Mesendoderm (in vitro differentiated cells): ENCODE results near the gene SETD3.

Experiments
- DNase-seq: peaks from one replicate; pipeline ENCODE4 v3.0.0; 2013
- H2AK5ac ChIP-seq: 2 replicates; pipeline ENCODE4 v1.6.1; 2013; ENCODE audit warnings: low read length, inconsistent platforms
- H2BK120ac ChIP-seq: 2 replicates; pipeline ENCODE4 v1.6.1; 2013; ENCODE audit warnings: low read depth, mild to moderate bottlenecking, low read length, moderate library complexity, mixed read lengths
- H2BK15ac ChIP-seq: replicated peaks from 2 replicates; pipeline ENCODE4 v1.6.1; 2013; ENCODE audit warnings: low read depth, mild to moderate bottlenecking, moderate library complexity
- H2BK5ac ChIP-seq: 2 replicates; pipeline ENCODE4 v1.6.1; 2013; ENCODE audit warnings: low read length, inconsistent platforms
- H3K18ac ChIP-seq: 2 replicates; pipeline ENCODE4 v1.6.1; 2013; ENCODE audit warnings: mild to moderate bottlenecking, low read length, mixed read lengths
- H3K23ac ChIP-seq: one replicate; pipeline ENCODE4 v1.6.1; 2013; ENCODE audit warnings: low read length
- H3K27ac ChIP-seq: 2 replicates; pipeline ENCODE4 v1.5.1; 2013; ENCODE audit warnings: low read depth, mild to moderate bottlenecking, inconsistent platforms, low read length, moderate library complexity
- H3K27me3 ChIP-seq: 2 replicates; pipeline ENCODE4 v1.6.1; 2013; ENCODE audit warnings: low read length, control low read depth, mild to moderate bottlenecking, inconsistent platforms; ENCODE audit not compliant: insufficient read depth, poor library complexity
- H3K36me3 ChIP-seq: 2 replicates; pipeline ENCODE4 v1.6.1; 2013; ENCODE audit warnings: low read length, inconsistent platforms; ENCODE audit not compliant: control insufficient read depth, insufficient read depth
- H3K4ac ChIP-seq: one replicate; pipeline ENCODE4 v1.6.1; 2013; ENCODE audit warnings: low read depth, mild to moderate bottlenecking, low read length, moderate library complexity
- H3K4me1 ChIP-seq: 2 replicates; pipeline ENCODE4 v1.6.1; 2013; ENCODE audit warnings: low read depth, low read length, inconsistent platforms; ENCODE audit not compliant: control insufficient read depth
- H3K4me2 ChIP-seq: 2 replicates; pipeline ENCODE4 v1.6.1; 2013; ENCODE audit warnings: low read length
- H3K4me3 ChIP-seq: 2 replicates; pipeline ENCODE4 v1.5.1; 2013; ENCODE audit warnings: mild to moderate bottlenecking, low read length
- H3K56ac ChIP-seq: one replicate; pipeline ENCODE4 v1.6.1; 2013; ENCODE audit warnings: low read length
- H3K79me1 ChIP-seq: 2 replicates; pipeline ENCODE4 v1.6.1; 2013; ENCODE audit warnings: low read length, inconsistent platforms
- H3K79me2 ChIP-seq: 2 replicates; pipeline ENCODE4 v1.6.1; 2013; ENCODE audit warnings: mild to moderate bottlenecking, low read length; ENCODE audit not compliant: control insufficient read depth, insufficient read depth
- H3K9ac ChIP-seq: 2 replicates; pipeline ENCODE4 v1.6.1; 2013; ENCODE audit warnings: low read length, inconsistent platforms
- H4K5ac ChIP-seq: one replicate; pipeline ENCODE4 v1.6.1; 2013; ENCODE audit warnings: low read length
- H4K8ac ChIP-seq: one replicate; pipeline ENCODE4 v1.6.1; 2013; ENCODE audit warnings: low read depth, mild to moderate bottlenecking, control low read depth, low read length, moderate library complexity
- WGBS: extraction: QIAGEN DNeasy Blood & Tissue Kit; methylation state at CpG from one replicate; pipeline ENCODE4 v1.1.7; 2013; ENCODE audit warnings: low lambda C conversion rate, missing lambda C conversion rate; ENCODE audit not compliant: insufficient coverage; ENCODE audit errors: extremely low coverage; 5-methylcytosine and 5-hydroxymethylcytosine counted together

Gene SETD3

GRCh38 chr14:99518441-99519346 is 38.0 kb upstream of the SETD3 start:
- WGBS, result no CpG with 5 or more reads among the region's 21 CpGs
- no peak overlapping the region for H3K9ac ChIP-seq
- H3K23ac ChIP-seq, result no peak overlapping the region
- H3K56ac ChIP-seq, result no peak overlapping the region
- no peak overlapping the region for H3K27ac ChIP-seq
- H3K27me3 ChIP-seq, result no peaks in the 10 kb centered on the region
- peak; percentile 63 for DNase-seq
- H2BK120ac ChIP-seq, result no peak overlapping the region
- H2BK15ac ChIP-seq, result no peak overlapping the region
- no peak overlapping the region for H4K8ac ChIP-seq
- no peak overlapping the region for H2AK5ac ChIP-seq
- H3K4me3 ChIP-seq, result no peak overlapping the region
- no peaks in the 10 kb centered on the region for H3K79me1 ChIP-seq
- no peak overlapping the region for H3K18ac ChIP-seq
- H2BK5ac ChIP-seq, result no peak overlapping the region
- H4K5ac ChIP-seq, result no peak overlapping the region
- no peak overlapping the region for H3K4ac ChIP-seq
- H3K36me3 ChIP-seq, result no peaks in the 10 kb centered on the region
- H3K4me1 ChIP-seq, result peaks cover 4% of the 10 kb centered on the region
- H3K4me2 ChIP-seq, result no peak overlapping the region
- no peaks in the 10 kb centered on the region for H3K79me2 ChIP-seq

- no peak overlapping the region for H2BK120ac ChIP-seq
- H3K23ac ChIP-seq, result no peak overlapping the region
- H3K27me3 ChIP-seq, result no peaks in the 10 kb centered on the region
- WGBS, result no CpG with 5 or more reads among the region's 16 CpGs
- H2AK5ac ChIP-seq, result no peak overlapping the region
- H3K79me1 ChIP-seq, result no peaks in the 10 kb centered on the region
- no peak overlapping the region for H4K8ac ChIP-seq
- no peak overlapping the region for H3K27ac ChIP-seq
- no peak overlapping the region for H2BK5ac ChIP-seq
- no peak overlapping the region for H3K56ac ChIP-seq
- no peaks in the 10 kb centered on the region for H3K36me3 ChIP-seq
- H3K4ac ChIP-seq, result no peak overlapping the region
- H3K4me1 ChIP-seq, result no peaks in the 10 kb centered on the region
- no peak overlapping the region for H3K4me3 ChIP-seq
- no peak overlapping the region for H3K9ac ChIP-seq
- H3K79me2 ChIP-seq, result no peaks in the 10 kb centered on the region
- H4K5ac ChIP-seq, result no peak overlapping the region
- no peak overlapping the region for H2BK15ac ChIP-seq
- H3K4me2 ChIP-seq, result no peak overlapping the region
- no peak for DNase-seq
- no peak overlapping the region for H3K18ac ChIP-seq
Measured at GRCh38 chr14:99517643-99518381, 37.2 kb upstream of the SETD3 start.

- no peak overlapping the region for H2BK120ac ChIP-seq
- no peaks in the 10 kb centered on the region for H3K27me3 ChIP-seq
- DNase-seq, result no peak
- no peak overlapping the region for H4K8ac ChIP-seq
- H3K36me3 ChIP-seq, result no peaks in the 10 kb centered on the region
- H3K4me1 ChIP-seq, result no peaks in the 10 kb centered on the region
- H3K18ac ChIP-seq, result no peak overlapping the region
- no CpG with 5 or more reads among the region's 14 CpGs for WGBS
- no peaks in the 10 kb centered on the region for H3K79me2 ChIP-seq
- no peak overlapping the region for H3K27ac ChIP-seq
- H4K5ac ChIP-seq, result no peak overlapping the region
- no peak overlapping the region for H2AK5ac ChIP-seq
- no peak overlapping the region for H3K56ac ChIP-seq
- H2BK5ac ChIP-seq, result no peak overlapping the region
- no peak overlapping the region for H3K4me2 ChIP-seq
- H3K4ac ChIP-seq, result no peak overlapping the region
- H3K23ac ChIP-seq, result no peak overlapping the region
- H2BK15ac ChIP-seq, result no peak overlapping the region
- H3K9ac ChIP-seq, result no peak overlapping the region
- H3K4me3 ChIP-seq, result no peak overlapping the region
- H3K79me1 ChIP-seq, result no peaks in the 10 kb centered on the region
Measured at GRCh38 chr14:99516871-99517642, 36.4 kb upstream of the SETD3 start.

- Histone ChIP-seq H3K23ac (no peak overlapping the region), H3K79me1 (no peaks in the 10 kb centered on the region), H2AK5ac (no peak overlapping the region), H3K27ac (no peak overlapping the region), H3K4me3 (no peak overlapping the region), H2BK120ac (no peak overlapping the region), H3K36me3 (no peaks in the 10 kb centered on the region), H3K56ac (no peak overlapping the region), H2BK15ac (no peak overlapping the region), H3K79me2 (no peaks in the 10 kb centered on the region), H3K4me1 (no peaks in the 10 kb centered on the region), H3K27me3 (no peaks in the 10 kb centered on the region), H3K4me2 (no peak overlapping the region), H3K18ac (no peak overlapping the region), H3K9ac (no peak overlapping the region), H3K4ac (no peak overlapping the region), H4K5ac (no peak overlapping the region), H2BK5ac (no peak overlapping the region), H4K8ac (no peak overlapping the region)
- no CpG with 5 or more reads among the region's 24 CpGs for WGBS
- DNase-seq, result no peak
Measured at GRCh38 chr14:99516156-99516870, 35.7 kb upstream of the SETD3 start.

GRCh38 chr14:99515301-99516155 is 34.9 kb upstream of the SETD3 start:
- no peak overlapping the region for H2AK5ac ChIP-seq
- H3K36me3 ChIP-seq, result no peaks in the 10 kb centered on the region

More at GRCh38 chr14:99515301-99516155, 34.9 kb upstream of the SETD3 start:
- WGBS, result no CpG with 5 or more reads among the region's 27 CpGs
- H3K27me3 ChIP-seq, result no peaks in the 10 kb centered on the region
- no peaks in the 10 kb centered on the region for H3K79me1 ChIP-seq
- no peak overlapping the region for H2BK15ac ChIP-seq
- no peak overlapping the region for H4K5ac ChIP-seq
- H2BK120ac ChIP-seq, result no peak overlapping the region
- no peaks in the 10 kb centered on the region for H3K79me2 ChIP-seq
- no peak overlapping the region for H3K18ac ChIP-seq
- no peak overlapping the region for H2BK5ac ChIP-seq
- no peaks in the 10 kb centered on the region for H3K4me1 ChIP-seq
- DNase-seq, result no peak
- no peak overlapping the region for H3K9ac ChIP-seq
- no peak overlapping the region for H3K27ac ChIP-seq
- H3K4me2 ChIP-seq, result no peak overlapping the region
- H3K23ac ChIP-seq, result no peak overlapping the region
- no peak overlapping the region for H4K8ac ChIP-seq
- H3K4ac ChIP-seq, result no peak overlapping the region
- H3K56ac ChIP-seq, result no peak overlapping the region
- no peak overlapping the region for H3K4me3 ChIP-seq
